ENCODE data around the gene ZCCHC9.

GRCh38 chr5:81326554-81326953, 25.2 kb downstream of the ZCCHC9 start:
- TF ChIP-seq CTCF (IDR thresholded peaks at IDR 0.05; ENCODE audit: poor library complexity, severe bottlenecking) (no peak), POLR2AphosphoS5 (IDR thresholded peaks at IDR 0.05) (no peak), EZH2 (IDR thresholded peaks at IDR 0.05; ENCODE audit: borderline replicate concordance, insufficient read depth, low read length, poor library complexity, severe bottlenecking) (no peak), TAF1 (IDR thresholded peaks at IDR 0.05; ENCODE audit: low read depth) (no peak), RAD21 (conservative IDR thresholded peaks at IDR 0.05) (no peak)
- TF ChIP-seq, protein P1, sequence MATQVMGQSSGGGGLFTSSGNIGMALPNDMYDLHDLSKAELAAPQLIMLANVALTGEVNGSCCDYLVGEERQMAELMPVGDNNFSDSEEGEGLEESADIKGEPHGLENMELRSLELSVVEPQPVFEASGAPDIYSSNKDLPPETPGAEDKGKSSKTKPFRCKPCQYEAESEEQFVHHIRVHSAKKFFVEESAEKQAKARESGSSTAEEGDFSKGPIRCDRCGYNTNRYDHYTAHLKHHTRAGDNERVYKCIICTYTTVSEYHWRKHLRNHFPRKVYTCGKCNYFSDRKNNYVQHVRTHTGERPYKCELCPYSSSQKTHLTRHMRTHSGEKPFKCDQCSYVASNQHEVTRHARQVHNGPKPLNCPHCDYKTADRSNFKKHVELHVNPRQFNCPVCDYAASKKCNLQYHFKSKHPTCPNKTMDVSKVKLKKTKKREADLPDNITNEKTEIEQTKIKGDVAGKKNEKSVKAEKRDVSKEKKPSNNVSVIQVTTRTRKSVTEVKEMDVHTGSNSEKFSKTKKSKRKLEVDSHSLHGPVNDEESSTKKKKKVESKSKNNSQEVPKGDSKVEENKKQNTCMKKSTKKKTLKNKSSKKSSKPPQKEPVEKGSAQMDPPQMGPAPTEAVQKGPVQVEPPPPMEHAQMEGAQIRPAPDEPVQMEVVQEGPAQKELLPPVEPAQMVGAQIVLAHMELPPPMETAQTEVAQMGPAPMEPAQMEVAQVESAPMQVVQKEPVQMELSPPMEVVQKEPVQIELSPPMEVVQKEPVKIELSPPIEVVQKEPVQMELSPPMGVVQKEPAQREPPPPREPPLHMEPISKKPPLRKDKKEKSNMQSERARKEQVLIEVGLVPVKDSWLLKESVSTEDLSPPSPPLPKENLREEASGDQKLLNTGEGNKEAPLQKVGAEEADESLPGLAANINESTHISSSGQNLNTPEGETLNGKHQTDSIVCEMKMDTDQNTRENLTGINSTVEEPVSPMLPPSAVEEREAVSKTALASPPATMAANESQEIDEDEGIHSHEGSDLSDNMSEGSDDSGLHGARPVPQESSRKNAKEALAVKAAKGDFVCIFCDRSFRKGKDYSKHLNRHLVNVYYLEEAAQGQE (IDR thresholded peaks at IDR 0.05; ENCODE audit: borderline replicate concordance), result no peak

Data from neural cell (in vitro differentiated cells).